GM18526 (cell line): Measurements from ENCODE around the gene DHX36.

Experiments
- POLR2A ChIP-seq: IDR thresholded peaks from 3 replicates; pipeline ENCODE4 v1.6.1; 2011; ENCODE audit not compliant: insufficient read length; ENCODE audit errors: extremely low read depth

Gene DHX36

DNA sequence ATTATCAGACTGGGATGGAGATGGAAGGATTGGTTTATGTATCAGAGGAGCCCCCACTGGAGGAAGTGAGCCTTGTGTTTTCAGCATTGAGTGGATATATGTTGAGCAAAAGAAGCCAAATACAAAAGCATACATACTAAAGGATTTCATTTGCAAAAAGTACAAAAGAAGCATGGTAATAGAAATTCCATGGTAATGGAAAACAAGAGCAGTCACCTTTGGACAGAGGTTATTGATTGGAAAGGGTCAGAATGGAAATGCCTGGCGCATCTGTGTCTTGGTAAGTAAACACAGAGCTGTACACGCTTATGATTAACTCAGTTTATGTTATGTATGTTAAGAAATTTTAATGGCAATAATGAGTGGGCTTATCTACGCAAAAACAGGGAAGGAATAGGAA, 72.7 kb downstream of the DHX36 start:
- no peak for TF ChIP-seq POLR2A

DNA sequence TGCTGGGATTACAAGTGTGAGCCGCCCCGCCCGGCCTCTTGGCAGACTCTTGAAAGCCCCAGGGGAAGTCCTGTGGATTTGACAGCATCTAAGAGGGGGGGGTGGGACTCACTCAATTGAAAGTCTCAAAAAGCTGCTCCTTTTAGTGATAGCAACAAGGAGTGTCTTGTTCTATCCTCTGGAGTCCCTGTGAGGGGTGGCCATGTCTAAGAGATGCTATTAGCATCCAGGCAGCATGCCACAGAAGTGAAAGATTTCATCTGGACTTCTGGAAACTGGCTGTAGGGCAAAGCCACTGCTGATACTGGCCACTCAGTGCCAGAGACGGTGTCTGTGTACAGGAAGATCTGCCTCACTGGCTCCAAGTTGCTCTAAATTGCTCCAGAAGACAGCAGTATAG, 74.0 kb downstream of the DHX36 start:
- TF ChIP-seq POLR2A, result no peak

DNA sequence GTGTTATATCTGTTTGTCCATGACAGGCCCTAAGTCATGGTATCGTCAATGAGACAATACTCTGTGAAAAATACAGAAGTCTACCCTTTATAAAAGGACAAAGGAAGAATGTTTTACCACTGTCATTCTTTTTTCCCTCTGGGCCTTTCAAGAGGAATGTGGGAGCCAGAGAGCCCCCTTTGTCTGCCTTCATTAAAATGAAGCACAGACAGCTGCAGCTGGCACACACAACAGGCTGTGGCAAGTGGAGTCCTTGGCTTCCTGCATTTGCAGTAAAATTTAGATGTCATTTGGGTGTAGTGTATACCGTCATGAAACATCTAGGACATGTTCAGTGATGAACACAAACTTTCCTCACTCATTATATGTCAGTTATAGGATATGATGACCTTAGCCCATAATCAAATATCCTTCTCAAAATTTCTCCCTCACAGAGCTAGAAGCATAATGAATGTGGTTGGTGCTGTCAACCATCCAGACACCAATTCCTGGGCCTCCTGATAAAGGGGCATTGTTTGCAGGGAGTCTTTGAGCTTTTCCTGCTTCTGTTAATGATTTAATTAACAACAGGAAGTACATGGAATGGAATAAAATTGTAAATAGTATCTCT, 76.4 kb downstream of the DHX36 start:
- no peak for TF ChIP-seq POLR2A

DNA sequence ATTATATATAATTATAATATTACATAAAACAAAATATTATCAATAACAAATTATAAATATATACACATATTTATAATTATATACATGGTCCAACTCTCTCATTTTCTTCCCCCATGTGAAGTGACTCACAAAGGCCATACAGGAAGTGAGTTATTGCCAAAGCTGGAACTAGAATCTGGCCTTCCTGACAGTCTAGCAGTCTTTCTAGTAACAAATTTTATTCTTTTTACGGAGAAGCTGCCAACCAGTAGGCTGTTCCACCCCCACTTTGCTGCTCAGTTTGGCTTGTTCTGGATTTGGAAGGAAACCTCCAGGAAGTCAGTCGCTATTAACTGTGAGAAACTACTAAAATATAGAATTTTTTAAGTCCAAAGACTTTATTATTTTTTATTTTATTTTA, 79.6 kb downstream of the DHX36 start:
- TF ChIP-seq POLR2A, result no peak

DNA sequence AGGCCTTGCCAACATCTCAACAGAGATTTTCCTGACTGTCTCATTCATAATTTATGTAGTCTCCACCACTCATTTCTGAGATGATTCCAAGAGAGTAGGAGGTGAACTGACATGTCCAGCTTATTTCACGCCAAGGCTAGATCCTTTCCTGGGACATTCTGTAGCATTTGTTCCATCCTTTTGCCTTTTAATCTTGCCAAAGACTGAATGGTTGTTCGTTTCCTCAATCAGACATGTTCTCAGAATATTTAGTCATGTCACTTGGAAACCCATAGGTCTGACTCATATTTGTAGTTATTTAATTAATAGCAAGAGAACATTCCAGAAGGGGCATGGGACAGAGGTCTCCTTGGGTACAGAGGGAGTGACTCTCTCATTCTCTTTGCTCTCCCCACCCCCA, 80.9 kb downstream of the DHX36 start:
- no peak for TF ChIP-seq POLR2A

DNA sequence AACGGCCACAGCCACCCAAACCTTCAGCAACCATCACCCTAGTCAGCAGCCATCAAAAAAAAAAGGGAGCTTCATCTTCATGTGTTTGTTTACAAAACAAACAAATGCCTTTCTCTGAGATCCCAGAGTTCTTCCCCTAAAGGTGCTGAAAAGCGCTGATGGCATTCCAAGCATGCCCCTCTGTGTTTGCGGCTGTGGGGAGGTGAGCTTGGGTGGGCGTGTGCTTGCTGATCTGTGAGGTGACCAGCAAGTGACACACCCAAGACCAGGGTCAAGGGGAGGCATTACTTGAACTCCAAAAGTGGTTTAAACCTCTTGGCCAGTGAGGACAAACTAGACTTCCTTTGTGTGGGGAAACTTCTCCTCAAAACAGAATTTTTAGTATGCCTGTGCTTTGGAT, 81.5 kb downstream of the DHX36 start:
- TF ChIP-seq POLR2A, result no peak

DNA sequence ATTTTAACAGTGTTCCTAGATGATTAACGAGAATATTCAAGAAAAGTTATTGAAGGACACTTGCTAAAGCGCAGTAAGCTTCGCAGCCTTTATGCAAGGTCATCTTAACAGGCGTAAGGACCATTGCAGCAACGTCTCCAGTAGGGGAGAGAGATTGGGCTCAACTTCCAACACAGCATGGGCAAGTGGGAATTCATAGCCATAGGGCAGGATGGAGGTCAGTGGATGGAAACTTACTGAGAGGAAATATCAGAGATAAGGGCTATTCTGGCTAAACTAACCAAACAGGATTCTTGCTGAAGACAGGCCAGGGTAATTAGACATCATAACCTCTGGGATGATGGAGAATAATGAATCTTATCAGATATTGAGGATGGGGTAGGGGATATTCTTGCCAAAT, 82.8 kb downstream of the DHX36 start:
- no peak for TF ChIP-seq POLR2A

DNA sequence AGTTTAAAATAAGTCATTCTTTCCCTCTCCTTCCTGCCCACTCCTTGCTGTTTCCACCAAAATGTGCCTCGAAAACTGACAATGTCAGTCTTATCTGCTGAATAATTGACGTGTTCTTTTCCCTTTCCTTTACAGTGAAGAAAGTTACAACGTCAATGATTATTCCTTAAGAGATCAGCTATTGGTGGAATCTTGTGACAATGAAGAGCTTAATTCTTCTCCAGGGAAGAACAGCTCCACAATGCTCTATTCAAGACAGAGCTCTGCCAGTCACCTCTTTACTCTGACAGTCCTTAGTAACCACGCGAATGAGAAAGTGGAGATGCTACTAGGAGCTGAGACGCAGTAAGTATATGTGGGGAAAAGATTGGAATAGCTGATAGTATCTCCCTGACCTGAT, 84.1 kb downstream of the DHX36 start:
- no peak for TF ChIP-seq POLR2A

DNA sequence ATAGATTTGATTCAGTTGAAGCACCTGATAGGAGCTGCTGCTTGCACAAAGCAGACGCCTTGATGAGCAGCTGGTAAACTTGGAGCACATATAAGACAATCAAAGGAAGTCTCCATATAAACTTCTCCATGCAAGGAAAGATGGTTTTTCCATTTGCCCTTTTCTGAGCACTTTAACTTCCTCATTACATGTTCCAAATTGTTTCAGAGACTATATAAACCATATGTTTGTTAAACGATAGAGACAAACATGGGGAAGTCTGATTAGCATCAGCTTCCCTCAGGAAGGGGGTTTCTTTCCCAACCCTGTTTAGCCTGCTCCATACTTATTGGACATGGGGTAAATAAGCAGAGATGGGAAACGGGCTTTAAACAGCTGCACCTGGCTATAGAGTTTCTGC, 88.0 kb downstream of the DHX36 start:
- TF ChIP-seq POLR2A, result no peak

DNA sequence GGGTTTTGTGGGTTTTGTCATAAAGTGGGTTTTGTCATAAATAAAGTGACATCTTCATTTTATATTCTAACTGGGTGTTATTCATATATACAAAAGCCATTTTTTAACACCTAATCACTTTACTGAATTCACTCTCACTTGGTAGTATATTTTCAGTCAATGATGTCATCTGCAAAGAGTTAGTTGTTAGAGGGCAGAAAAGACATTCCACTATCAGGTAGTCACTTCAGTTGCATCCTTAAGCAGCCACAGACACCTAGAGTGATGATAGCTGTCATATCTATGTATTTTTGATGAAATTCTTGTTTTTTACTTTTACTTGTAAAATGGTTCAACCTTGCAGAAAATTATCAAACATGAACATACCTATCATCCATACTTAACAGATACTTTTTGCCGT, 89.0 kb downstream of the DHX36 start:
- TF ChIP-seq POLR2A, result no peak

DNA sequence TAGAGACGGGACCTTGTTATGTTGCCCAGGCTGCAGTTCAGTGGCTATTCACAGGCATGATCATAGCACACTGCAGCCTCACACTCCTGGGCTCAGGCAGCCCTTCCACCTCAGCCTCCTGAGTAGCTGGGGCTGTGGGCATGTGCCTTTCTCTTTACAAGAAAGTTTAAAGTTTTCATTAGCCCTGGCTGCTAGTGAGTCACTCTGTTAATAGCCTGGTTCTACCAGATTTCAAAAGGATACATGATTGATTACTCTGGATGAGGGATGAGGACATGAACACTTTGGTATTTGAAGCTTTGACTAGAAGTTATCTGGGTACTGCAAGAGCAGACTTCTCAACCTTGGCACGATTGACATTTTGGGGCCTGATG, 95.1 kb downstream of the DHX36 start:
- TF ChIP-seq POLR2A, result no peak

DNA sequence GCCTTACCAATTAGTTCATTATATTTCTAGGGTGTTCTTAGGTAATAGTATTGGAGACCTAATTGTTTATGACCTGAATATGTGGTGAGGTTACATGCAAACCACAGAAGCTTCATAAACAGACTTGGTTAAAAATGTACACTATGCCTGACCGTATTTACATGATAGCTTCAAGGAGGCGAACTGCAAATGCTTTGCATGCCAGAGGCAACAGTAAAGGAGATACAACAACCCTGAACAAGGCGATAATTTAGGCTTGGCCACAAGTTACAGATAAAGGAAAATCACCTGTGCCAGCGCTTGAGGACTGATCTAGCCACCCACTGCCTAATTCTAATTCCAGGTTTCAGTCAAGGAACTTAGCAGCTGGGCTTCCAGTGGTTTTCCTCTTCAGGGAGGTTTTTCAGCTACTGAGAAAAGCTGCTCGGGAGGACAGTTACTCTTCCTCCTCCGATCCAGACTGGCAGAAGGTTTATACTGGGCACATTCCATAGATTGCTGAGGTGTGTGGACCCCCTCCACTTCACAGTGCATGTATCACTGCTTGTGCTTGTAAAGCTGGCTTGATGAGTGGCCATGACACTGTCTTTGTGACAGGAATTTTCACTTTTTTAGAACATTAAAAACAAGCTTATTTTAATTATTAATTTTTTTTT, 95.6 kb downstream of the DHX36 start:
- no peak for TF ChIP-seq POLR2A

DNA sequence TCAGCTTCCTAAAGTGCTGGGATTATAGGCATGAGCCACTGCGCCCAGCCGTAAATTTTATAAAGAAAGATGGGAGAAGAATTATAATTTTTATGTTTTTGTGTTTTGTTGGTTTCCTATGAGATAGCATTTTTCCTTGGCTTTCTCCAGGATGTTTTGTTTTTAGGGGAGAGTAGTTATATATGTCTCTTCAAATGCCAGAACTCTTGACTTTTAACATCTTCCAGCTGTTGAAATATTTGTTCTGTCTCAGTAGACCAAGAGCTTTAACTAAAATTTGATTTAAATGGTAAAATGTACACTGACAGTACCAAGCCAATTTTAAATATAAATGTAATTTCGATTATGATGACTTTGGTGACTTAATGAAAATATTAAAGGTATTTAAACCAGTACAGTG, 96.8 kb downstream of the DHX36 start:
- TF ChIP-seq POLR2A, result no peak

DNA sequence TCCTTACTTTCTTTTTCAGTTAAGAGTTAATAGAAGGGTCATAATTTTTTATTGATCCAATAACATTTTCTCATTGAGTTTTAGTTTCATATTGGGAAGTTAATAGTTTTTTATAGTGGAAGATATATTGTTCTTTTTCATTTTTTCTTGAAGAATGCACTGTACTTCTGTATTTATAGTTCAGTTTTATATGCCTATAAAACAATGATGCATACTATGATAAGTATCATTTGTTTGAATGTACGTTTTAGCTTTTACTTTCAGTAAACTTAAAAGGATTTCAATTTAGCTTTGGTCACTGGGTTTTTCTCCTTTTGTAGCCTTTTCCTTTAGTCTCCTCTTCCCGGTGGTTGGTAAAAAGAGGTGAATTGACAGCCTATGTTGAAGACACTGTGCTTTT, 98.8 kb downstream of the DHX36 start:
- no peak for TF ChIP-seq POLR2A

DNA sequence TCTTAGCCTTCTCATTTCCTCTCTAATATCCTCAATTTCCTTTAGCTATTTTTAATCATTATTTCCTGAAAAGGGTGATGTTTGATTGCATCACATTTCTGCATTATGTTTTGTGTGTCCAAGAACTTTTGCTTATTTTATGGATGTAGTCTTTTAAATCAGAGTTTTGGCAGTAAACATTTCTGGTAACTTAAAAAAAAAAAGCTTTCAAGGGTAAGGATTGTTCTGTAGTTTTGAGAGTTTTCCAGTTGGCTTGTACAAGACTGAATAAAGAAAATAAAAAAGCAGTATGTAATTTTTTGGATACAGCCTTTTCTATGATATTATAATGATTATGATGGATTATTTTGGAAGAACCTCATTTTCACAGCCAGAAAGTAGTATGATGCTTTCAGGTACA, 99.4 kb downstream of the DHX36 start:
- no peak for TF ChIP-seq POLR2A

DNA sequence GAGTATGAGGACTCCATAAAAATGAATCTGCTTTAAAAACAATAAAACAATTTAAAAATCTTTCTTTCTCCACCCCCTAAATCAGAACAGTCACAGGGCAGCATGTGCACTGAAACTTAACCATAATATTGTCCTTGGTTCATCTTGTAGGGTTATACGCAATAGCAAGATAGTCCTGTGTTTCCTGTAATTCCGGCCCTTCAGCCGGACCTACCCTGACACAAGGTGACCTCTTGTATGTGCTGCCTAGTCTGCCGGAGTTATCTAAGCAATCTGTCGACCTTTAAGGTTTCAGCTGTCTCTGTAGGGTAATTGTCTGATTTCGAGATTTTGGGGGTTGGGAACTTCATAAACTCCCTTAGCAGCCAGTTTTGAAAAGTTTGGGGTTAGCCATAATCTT, 99.9 kb downstream of the DHX36 start:
- no peak for TF ChIP-seq POLR2A

DNA sequence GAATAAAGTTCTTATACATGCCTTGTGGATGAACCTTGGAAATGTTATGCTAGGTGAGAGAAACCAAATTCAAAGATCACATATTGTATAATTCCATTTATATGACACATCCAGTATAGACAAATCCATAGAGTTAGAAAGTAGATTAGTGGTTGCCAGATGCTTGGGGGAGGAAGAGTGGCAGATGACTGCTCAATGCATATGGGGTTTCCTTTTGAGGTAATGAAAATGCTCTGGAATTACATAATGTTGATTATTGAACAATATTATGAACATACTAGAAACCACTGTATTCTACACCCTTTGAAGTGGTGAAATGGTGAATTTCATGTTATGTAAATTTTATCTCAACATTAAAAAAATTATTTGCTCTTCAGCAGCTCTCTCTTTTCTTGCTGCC, 100.8 kb downstream of the DHX36 start:
- no peak for TF ChIP-seq POLR2A
